Measurements from ENCODE around the gene DNAJB1.
"Not testable (repeated sequence)": the region's sequence is repeated elsewhere in the genome, so short reads cannot be mapped to it uniquely, and the experiment has no call there.

Gene DNAJB1

GRCh38 chr19:14517840-14518505, at the start of gene DNAJB1:
Gene DNAJB1 (minus strand): TSS chr19:14518397. CDS start chr19:14518349, 48 bp downstream.
- peak within 1 kb of the TSS; percentile 96 for H3K27ac Mint-ChIP-seq
- DNase-seq (ENCODE audit: low spot score) = peak; percentile 84
- peak within 1 kb of the TSS; percentile 96 for H3K4me3 Mint-ChIP-seq
- H3K9me3 Mint-ChIP-seq = no peaks in the 10 kb centered on the region
- peaks cover 41% of the 10 kb centered on the region for H3K36me3 Mint-ChIP-seq (ENCODE audit: low read depth)
- no peaks in the 10 kb centered on the region for H3K27me3 Mint-ChIP-seq (ENCODE audit: low read depth)
- H3K4me1 Mint-ChIP-seq (ENCODE audit: low read depth) = peaks cover 61% of the 10 kb centered on the region

- H3K4me1 Mint-ChIP-seq (ENCODE audit: low read depth) = peaks cover 10% of the 10 kb centered on the region
- H3K9me3 Mint-ChIP-seq = no peaks in the 10 kb centered on the region
- no peak for DNase-seq (ENCODE audit: low spot score)
- no peaks in the 10 kb centered on the region for H3K27me3 Mint-ChIP-seq (ENCODE audit: low read depth)
- peaks cover 18% of the 10 kb centered on the region for H3K36me3 Mint-ChIP-seq (ENCODE audit: low read depth)
- no peak overlapping the region for H3K4me3 Mint-ChIP-seq
- H3K27ac Mint-ChIP-seq = no peak overlapping the region
Observed at GRCh38 chr19:14567079-14567478, 48.9 kb upstream of the DNAJB1 start.

- H3K27me3 Mint-ChIP-seq (ENCODE audit: low read depth) = no peaks in the 10 kb centered on the region
- no peak for DNase-seq (ENCODE audit: low spot score)
- H3K27ac Mint-ChIP-seq = no peak overlapping the region
- H3K4me1 Mint-ChIP-seq (ENCODE audit: low read depth) = peaks cover 10% of the 10 kb centered on the region
- peaks cover 17% of the 10 kb centered on the region for H3K36me3 Mint-ChIP-seq (ENCODE audit: low read depth)
- no peak overlapping the region for H3K4me3 Mint-ChIP-seq
- no peaks in the 10 kb centered on the region for H3K9me3 Mint-ChIP-seq
Observed at GRCh38 chr19:14566712-14567077, 48.5 kb upstream of the DNAJB1 start.

- no peak for DNase-seq (ENCODE audit: low spot score)
- H3K27me3 Mint-ChIP-seq (ENCODE audit: low read depth) = no peaks in the 10 kb centered on the region
- H3K27ac Mint-ChIP-seq = no peak overlapping the region
- H3K36me3 Mint-ChIP-seq (ENCODE audit: low read depth) = peaks cover 14% of the 10 kb centered on the region
- H3K9me3 Mint-ChIP-seq = no peaks in the 10 kb centered on the region
- H3K4me1 Mint-ChIP-seq (ENCODE audit: low read depth) = peaks cover 7% of the 10 kb centered on the region
- no peak overlapping the region for H3K4me3 Mint-ChIP-seq
Observed at GRCh38 chr19:14565765-14566711, 47.8 kb upstream of the DNAJB1 start.

- no peaks in the 10 kb centered on the region for H3K9me3 Mint-ChIP-seq
- no peak overlapping the region for H3K27ac Mint-ChIP-seq
- no peaks in the 10 kb centered on the region for H3K27me3 Mint-ChIP-seq (ENCODE audit: low read depth)
- H3K36me3 Mint-ChIP-seq (ENCODE audit: low read depth) = peaks cover 14% of the 10 kb centered on the region
- H3K4me1 Mint-ChIP-seq (ENCODE audit: low read depth) = peaks cover 7% of the 10 kb centered on the region
- DNase-seq (ENCODE audit: low spot score) = no peak
- H3K4me3 Mint-ChIP-seq = no peak overlapping the region
Observed at GRCh38 chr19:14565298-14565679, 47.1 kb upstream of the DNAJB1 start.

GRCh38 chr19:14564652-14565297, 46.6 kb upstream of the DNAJB1 start:
- H3K36me3 Mint-ChIP-seq (ENCODE audit: low read depth) = peaks cover 14% of the 10 kb centered on the region
- not testable (repeated sequence) for H3K27ac Mint-ChIP-seq; H3K27me3 Mint-ChIP-seq (ENCODE audit: low read depth); H3K4me3 Mint-ChIP-seq; H3K4me1 Mint-ChIP-seq (ENCODE audit: low read depth); DNase-seq (ENCODE audit: low spot score); H3K9me3 Mint-ChIP-seq

- Mint-ChIP-seq H3K27me3 (ENCODE audit: low read depth) (no peaks in the 10 kb centered on the region), H3K27ac (no peak overlapping the region), H3K4me3 (no peak overlapping the region), H3K36me3 (ENCODE audit: low read depth) (peaks cover 14% of the 10 kb centered on the region), H3K4me1 (ENCODE audit: low read depth) (peaks cover 7% of the 10 kb centered on the region), H3K9me3 (no peaks in the 10 kb centered on the region)
- no peak for DNase-seq (ENCODE audit: low spot score)
Observed at GRCh38 chr19:14563989-14564651, 45.9 kb upstream of the DNAJB1 start.

GRCh38 chr19:14563590-14563926, 45.4 kb upstream of the DNAJB1 start:
- H3K36me3 Mint-ChIP-seq (ENCODE audit: low read depth) = peaks cover 14% of the 10 kb centered on the region
- DNase-seq (ENCODE audit: low spot score) = no peak
- peaks cover 6% of the 10 kb centered on the region for H3K4me1 Mint-ChIP-seq (ENCODE audit: low read depth)
- H3K4me3 Mint-ChIP-seq = no peak overlapping the region
- no peaks in the 10 kb centered on the region for H3K9me3 Mint-ChIP-seq
- H3K27me3 Mint-ChIP-seq (ENCODE audit: low read depth) = no peaks in the 10 kb centered on the region
- H3K27ac Mint-ChIP-seq = no peak overlapping the region

GRCh38 chr19:14562660-14563589, 44.7 kb upstream of the DNAJB1 start:
- no peak for DNase-seq (ENCODE audit: low spot score)
- no peaks in the 10 kb centered on the region for H3K9me3 Mint-ChIP-seq
- H3K4me3 Mint-ChIP-seq = no peak overlapping the region
- H3K4me1 Mint-ChIP-seq (ENCODE audit: low read depth) = peaks cover 2% of the 10 kb centered on the region
- H3K27ac Mint-ChIP-seq = no peak overlapping the region
- peaks cover 9% of the 10 kb centered on the region for H3K36me3 Mint-ChIP-seq (ENCODE audit: low read depth)
- no peaks in the 10 kb centered on the region for H3K27me3 Mint-ChIP-seq (ENCODE audit: low read depth)

- no peaks in the 10 kb centered on the region for H3K27me3 Mint-ChIP-seq (ENCODE audit: low read depth)
- H3K4me3 Mint-ChIP-seq = no peak overlapping the region
- peaks cover 2% of the 10 kb centered on the region for H3K4me1 Mint-ChIP-seq (ENCODE audit: low read depth)
- DNase-seq (ENCODE audit: low spot score) = no peak
- H3K36me3 Mint-ChIP-seq (ENCODE audit: low read depth) = peaks cover 6% of the 10 kb centered on the region
- no peaks in the 10 kb centered on the region for H3K9me3 Mint-ChIP-seq
- H3K27ac Mint-ChIP-seq = no peak overlapping the region
Observed at GRCh38 chr19:14561847-14562351, 43.7 kb upstream of the DNAJB1 start.

GRCh38 chr19:14561249-14561648, 43.1 kb upstream of the DNAJB1 start:
- H3K4me3 Mint-ChIP-seq = no peak overlapping the region
- H3K9me3 Mint-ChIP-seq = no peaks in the 10 kb centered on the region
- H3K27ac Mint-ChIP-seq = no peak overlapping the region
- no peaks in the 10 kb centered on the region for H3K27me3 Mint-ChIP-seq (ENCODE audit: low read depth)
- DNase-seq (ENCODE audit: low spot score) = no peak
- peaks cover 6% of the 10 kb centered on the region for H3K36me3 Mint-ChIP-seq (ENCODE audit: low read depth)
- H3K4me1 Mint-ChIP-seq (ENCODE audit: low read depth) = peaks cover 7% of the 10 kb centered on the region

- no peak for DNase-seq (ENCODE audit: low spot score)
- H3K4me3 Mint-ChIP-seq = no peak overlapping the region
Observed at GRCh38 chr19:14560776-14561108, 42.5 kb upstream of the DNAJB1 start.

More at GRCh38 chr19:14560776-14561108, 42.5 kb upstream of the DNAJB1 start:
- H3K27ac Mint-ChIP-seq = no peak overlapping the region
- H3K9me3 Mint-ChIP-seq = no peaks in the 10 kb centered on the region
- H3K27me3 Mint-ChIP-seq (ENCODE audit: low read depth) = no peaks in the 10 kb centered on the region
- peaks cover 9% of the 10 kb centered on the region for H3K36me3 Mint-ChIP-seq (ENCODE audit: low read depth)
- H3K4me1 Mint-ChIP-seq (ENCODE audit: low read depth) = peaks cover 12% of the 10 kb centered on the region
